Measurements from ENCODE around the gene NR3C2. TPM values are rescaled to one million over a fixed set of nuclear protein-coding genes. Genes with fewer than 3 reads are reported as not detected.

NR3C2 gene
- polyA plus RNA-seq, 1 donor from 2014 or later: 0.06 TPM

- H3K9me2 ChIP-seq (ENCODE audit: insufficient read depth, low read length): no peaks in the 10 kb centered on the region
- H3F3A ChIP-seq (ENCODE audit: insufficient read depth, low read length, poor library complexity, severe bottlenecking): no peaks in the 10 kb centered on the region
Observed at GRCh38 chr4:148055844-148056243, 386.4 kb downstream of the NR3C2 start.

GRCh38 chr4:148054275-148054674 is 387.9 kb downstream of the NR3C2 start:
- Histone ChIP-seq H3K9me3 (ENCODE audit: low read length) (no peaks in the 10 kb centered on the region), H3K27ac (ENCODE audit: low read length) (no peak overlapping the region), H3F3A (ENCODE audit: insufficient read depth, low read length, poor library complexity, severe bottlenecking) (no peaks in the 10 kb centered on the region), H3K36me3 (ENCODE audit: insufficient read depth, low read length) (no peaks in the 10 kb centered on the region), H3K9me2 (ENCODE audit: insufficient read depth, low read length) (no peaks in the 10 kb centered on the region), H3K4me2 (ENCODE audit: low read length) (no peak overlapping the region), H3K79me2 (replicated peaks; ENCODE audit: insufficient read depth, low read length) (no peaks in the 10 kb centered on the region), H2AFZ (ENCODE audit: low read depth, low read length) (no peak overlapping the region), H4K20me1 (ENCODE audit: insufficient read depth) (no peaks in the 10 kb centered on the region), H3K9ac (ENCODE audit: low read length) (no peak overlapping the region), H3K4me3 (ENCODE audit: low read length) (no peak overlapping the region), H3K27me3 (ENCODE audit: insufficient read depth, low read depth, low read length) (no peaks in the 10 kb centered on the region)
- TF ChIP-seq MXI1 (conservative IDR thresholded peaks at IDR 0.05; ENCODE audit: poor library complexity, severe bottlenecking): no peak
- no peak for TF ChIP-seq POLR2AphosphoS5 (IDR thresholded peaks at IDR 0.05)
- TF ChIP-seq EP300 (conservative IDR thresholded peaks at IDR 0.05; ENCODE audit: poor library complexity, severe bottlenecking): no peak
- TF ChIP-seq REST (IDR thresholded peaks at IDR 0.05; ENCODE audit: borderline replicate concordance): no peak
- no peak for TF ChIP-seq RAD21 (conservative IDR thresholded peaks at IDR 0.05)
- no peak for TF ChIP-seq TAF1 (IDR thresholded peaks at IDR 0.05; ENCODE audit: low read depth)
- TF ChIP-seq EZH2 (IDR thresholded peaks at IDR 0.05; ENCODE audit: borderline replicate concordance, insufficient read depth, low read length, poor library complexity, severe bottlenecking): no peak
- TF ChIP-seq SMC3 (conservative IDR thresholded peaks at IDR 0.05; ENCODE audit: poor library complexity): no peak

More at GRCh38 chr4:148055844-148056243, 386.4 kb downstream of the NR3C2 start:
- H3K27ac ChIP-seq (ENCODE audit: low read length): no peak overlapping the region
- no peak overlapping the region for H3K9ac ChIP-seq (ENCODE audit: low read length)
- no peaks in the 10 kb centered on the region for H3K36me3 ChIP-seq (ENCODE audit: insufficient read depth, low read length)
- H3K4me2 ChIP-seq (ENCODE audit: low read length): no peak overlapping the region
- TF ChIP-seq POLR2AphosphoS5 (IDR thresholded peaks at IDR 0.05) (no peak), EZH2 (IDR thresholded peaks at IDR 0.05; ENCODE audit: borderline replicate concordance, insufficient read depth, low read length, poor library complexity, severe bottlenecking) (no peak), EP300 (conservative IDR thresholded peaks at IDR 0.05; ENCODE audit: poor library complexity, severe bottlenecking) (no peak), REST (IDR thresholded peaks at IDR 0.05; ENCODE audit: borderline replicate concordance) (no peak), MXI1 (conservative IDR thresholded peaks at IDR 0.05; ENCODE audit: poor library complexity, severe bottlenecking) (no peak), TAF1 (IDR thresholded peaks at IDR 0.05; ENCODE audit: low read depth) (no peak), SMC3 (conservative IDR thresholded peaks at IDR 0.05; ENCODE audit: poor library complexity) (no peak), RAD21 (conservative IDR thresholded peaks at IDR 0.05) (no peak), CTCF (IDR thresholded peaks at IDR 0.05; ENCODE audit: poor library complexity, severe bottlenecking) (no peak)
- H2AFZ ChIP-seq (ENCODE audit: low read depth, low read length): no peak overlapping the region
- no peaks in the 10 kb centered on the region for H3K27me3 ChIP-seq (ENCODE audit: insufficient read depth, low read depth, low read length)
- no peaks in the 10 kb centered on the region for H3K79me2 ChIP-seq (replicated peaks; ENCODE audit: insufficient read depth, low read length)
- H3K4me3 ChIP-seq (ENCODE audit: low read length): no peak overlapping the region
- H4K20me1 ChIP-seq (ENCODE audit: insufficient read depth): no peaks in the 10 kb centered on the region
- no peaks in the 10 kb centered on the region for H3K9me3 ChIP-seq (ENCODE audit: low read length)

Data from neural cell (in vitro differentiated cells).